Stimulated activated CD8-positive, alpha-beta memory T cell treated with anti-CD3 and anti-CD28 coated beads, Interleukin-4, amount 100 ng/mL, for 24 hours (primary cell): ENCODE measurements around the gene KIFC1.
A peak's percentile ranks its signal among the peaks of the same experiment; 100 is the strongest.
"Not testable (repeated sequence)": the region's sequence is repeated elsewhere in the genome, so short reads cannot be mapped to it uniquely, and the experiment has no call there.

ENCODE experiments used
- DNase-seq: peaks from one replicate; pipeline ENCODE4 v3.0.0-alpha.2; 2020; ENCODE audit warnings: low read depth

Gene KIFC1

DNA sequence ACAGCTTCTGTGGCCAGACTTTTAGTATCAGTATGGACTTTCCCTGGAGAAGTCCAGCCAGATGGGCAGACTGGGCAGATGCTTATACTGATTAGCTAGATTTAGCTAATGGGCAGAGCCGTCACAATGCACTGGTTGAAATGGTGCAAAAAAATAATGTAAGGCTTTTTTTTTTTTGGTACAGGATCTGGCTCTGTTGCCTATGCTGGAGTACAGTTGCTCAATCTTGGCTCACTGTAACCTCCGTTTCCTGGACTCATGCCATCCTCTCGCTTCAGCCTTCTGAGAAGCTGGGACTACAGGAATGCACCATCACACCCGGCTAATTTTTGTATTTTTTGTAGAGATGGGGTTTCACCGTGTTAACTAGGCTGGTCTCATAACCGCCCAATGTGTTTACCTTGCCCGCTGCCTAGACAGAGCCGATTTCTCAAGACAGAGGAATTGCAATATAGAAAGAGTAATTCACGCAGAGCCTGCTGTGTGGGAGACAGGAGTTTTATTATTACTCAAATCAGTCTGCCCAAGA is 16.4 kb upstream of the KIFC1 start:
- DNase-seq = no peak

DNA sequence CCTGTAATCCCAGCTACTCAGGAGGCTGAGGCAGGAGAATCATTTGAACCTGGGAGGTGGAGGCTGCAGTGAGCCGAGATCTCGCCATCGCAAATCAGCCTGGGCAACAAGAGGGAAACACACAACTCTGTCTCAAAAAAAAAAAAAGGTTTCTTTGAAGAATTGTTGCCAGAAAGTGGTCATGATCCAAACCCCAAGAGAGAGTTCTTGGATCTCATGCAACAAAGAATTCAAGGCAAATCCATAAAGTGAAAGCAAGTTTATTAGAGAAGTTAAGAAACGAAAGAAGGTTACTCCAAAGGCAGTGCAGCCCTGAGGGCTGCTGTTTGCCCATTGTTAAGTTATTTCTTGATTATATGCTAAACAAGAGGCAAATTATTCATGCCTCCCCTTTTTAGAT is 14.5 kb upstream of the KIFC1 start:
- DNase-seq = no peak

DNA sequence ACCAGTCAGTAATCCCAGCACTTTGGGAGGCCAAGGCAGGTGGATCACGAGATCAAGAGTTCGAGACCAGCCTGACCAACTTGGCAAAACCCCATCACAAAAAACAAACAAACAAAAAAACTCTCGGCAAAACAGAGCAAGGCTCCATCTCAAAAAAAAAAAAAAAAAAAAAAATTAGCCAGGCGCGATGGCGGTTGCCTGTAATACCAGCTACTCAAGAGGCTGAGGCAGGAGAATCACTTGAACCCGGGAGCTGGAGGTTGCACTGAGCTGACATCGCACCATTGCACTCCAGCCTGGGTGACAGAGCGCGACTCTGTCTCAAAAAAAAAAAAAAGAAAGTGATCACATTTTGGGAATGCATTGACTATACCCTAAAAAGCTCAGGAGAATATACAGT is 12.4 kb upstream of the KIFC1 start:
- DNase-seq = not testable (repeated sequence)

DNA sequence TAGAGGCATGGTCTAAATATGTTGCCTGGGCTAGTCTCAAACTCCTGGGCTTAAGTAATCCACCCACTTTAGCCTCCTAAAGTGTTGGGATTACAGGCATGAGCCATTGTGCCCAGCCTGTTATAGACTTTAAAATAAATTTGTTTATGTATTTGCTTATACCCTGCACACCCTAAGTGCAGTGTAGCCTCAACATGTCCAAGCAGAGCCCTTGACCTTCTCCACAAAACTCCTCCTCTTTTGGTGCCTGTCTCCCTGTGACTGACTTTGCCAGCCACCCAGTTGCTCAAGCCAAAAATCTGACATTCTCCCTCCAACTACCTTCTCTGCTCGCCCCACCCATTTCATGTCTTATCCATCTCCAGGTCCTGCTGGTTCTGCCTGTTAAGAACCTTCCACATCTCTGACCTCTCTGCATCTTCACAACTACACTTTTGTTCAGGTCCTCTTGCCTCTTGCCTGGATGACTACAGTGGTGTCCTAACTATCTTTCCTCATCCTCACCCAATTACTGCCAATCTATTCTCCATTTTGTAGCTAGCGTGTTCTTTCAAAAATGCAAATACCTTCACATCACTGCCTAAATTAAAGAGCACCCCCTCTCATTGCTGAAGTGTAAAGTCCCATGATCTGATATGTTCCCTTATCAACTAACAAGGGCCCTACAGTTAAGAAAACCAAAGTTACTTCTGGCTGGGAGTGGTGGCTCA is 11.2 kb upstream of the KIFC1 start:
- no peak for DNase-seq

DNA sequence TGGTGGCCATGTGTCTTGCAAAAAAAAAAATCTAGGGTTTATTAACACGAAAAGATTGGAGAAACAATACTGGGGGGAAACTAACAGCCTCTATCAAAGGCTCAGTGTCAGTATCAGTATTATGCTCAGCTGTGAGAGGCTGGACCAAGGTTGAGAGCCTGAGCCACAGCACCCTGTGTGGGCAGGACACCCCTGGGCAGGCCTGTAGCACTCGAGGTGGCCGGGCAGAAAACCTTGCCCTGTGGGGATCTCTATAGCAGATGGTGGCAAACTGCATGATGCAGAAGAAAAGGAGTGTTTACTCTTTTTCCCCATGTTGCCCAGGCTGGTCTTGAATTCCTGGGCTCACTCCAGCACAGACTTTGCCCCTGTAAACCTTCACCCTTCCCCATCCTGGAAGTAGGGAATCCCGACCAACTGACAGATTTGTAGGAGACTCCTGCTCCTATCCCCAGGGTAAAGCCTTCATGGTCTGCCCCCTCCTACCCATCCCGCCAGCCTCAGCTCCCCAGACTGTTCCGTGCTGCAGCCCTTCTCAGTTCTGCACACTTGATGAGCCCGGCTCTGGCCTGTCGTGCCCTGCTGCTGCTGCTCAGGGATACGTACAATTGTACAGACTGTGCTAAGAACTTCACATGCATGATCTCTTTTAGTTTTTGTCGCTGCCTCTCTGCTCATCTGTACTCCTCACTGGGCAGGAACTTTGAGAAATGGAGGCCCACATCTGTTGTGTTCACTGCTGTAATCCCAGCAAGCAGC is 8.0 kb upstream of the KIFC1 start:
- DNase-seq = no peak

DNA sequence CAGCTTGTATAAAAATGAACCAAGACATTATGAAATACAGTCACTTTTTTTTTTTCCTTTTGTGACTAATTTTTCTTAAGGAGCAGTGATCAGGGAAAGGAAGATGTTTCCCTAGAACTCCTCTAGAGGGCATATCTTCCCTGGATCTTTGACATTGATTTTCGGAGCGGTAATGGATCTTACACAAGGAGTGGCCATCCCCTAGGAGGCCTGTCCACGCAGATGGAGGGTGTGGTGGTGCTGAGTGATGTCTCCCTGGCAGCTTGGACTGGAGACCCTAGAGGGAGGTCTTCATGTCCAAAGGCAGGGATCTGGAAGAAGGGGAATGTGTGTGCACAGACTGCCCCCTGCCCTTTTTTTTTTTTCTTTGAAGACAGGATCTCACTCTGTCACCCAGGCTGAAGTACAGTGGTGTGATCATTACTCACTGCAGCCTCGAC is 7.0 kb upstream of the KIFC1 start:
- no peak for DNase-seq

DNA sequence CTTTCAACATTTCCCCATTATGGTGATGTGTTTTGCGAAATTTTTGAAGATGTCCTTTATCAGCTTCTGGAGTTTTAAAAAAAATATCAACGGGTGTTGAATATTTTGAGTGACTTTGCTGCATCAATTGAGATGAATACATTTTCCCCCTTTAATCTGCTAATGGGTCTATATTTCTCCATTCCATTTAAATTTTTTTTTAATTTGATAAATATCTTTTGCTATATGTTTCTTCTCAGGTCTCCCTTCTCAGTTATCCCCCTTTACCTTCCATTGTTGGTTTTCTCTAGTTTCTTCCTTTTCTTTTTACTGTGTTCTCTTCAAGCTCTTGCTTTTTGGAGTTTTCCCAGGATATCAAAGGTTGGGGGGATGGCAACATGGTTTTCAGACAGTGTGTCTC is 1.4 kb upstream of the KIFC1 start:
- no peak for DNase-seq

DNA sequence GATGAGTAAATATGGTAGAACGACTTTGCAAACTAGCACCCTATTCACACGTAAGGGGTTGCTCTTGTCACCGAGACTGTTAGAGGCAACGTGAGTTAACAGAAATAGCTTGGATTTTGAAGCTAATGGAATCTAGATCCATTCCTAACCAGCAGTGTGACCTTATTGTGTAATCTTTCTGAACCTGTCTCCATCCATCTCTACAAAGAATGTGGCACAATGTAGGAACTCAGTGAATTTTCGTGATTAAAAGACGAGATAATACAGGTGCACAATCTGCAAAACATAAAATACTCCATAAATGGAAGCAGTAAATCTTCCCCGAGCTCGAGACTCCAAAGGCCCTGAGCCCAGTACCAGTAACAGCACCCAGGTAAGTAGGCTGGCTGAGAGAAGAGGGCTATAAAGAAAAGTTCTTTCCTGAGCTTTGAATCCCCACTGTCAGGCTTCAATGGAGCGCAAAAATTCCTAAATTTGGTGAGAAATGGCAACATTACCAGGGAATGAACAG is 801 bp upstream of the KIFC1 start:
- no peak for DNase-seq

DNA sequence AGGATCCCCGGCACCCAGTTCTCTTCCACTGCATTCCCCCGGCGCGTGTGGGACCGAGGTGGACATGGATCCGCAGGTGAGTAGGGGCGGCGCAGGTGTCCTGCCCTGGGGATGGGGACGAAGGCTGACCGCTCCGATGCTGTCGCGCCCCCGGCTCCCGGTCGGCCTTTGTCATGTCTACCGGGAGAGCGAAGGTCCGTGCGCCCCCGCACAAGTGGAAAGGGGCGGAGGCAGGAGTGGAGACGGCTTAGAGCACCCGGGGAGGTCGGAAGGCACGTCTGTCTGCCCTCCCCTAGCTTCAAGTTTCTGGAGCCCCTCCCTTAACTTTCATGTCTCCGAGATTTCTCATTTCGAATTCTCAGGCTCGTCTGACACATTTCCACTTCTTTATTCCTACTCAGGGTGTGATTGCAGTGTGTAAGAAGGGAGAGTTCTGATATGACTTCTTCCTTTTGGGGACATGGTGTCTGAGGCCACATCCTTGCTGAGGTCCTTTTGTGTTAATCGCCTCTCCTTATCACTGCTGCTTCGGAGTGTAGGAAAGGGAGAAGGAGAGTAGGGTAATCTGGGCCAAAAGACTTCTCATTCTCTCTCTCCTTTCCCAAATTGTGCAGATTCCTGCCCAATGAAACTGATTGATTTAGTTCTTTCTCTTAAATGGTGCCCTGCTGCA is 435 bp downstream of the KIFC1 start:
- no peak for DNase-seq

DNA sequence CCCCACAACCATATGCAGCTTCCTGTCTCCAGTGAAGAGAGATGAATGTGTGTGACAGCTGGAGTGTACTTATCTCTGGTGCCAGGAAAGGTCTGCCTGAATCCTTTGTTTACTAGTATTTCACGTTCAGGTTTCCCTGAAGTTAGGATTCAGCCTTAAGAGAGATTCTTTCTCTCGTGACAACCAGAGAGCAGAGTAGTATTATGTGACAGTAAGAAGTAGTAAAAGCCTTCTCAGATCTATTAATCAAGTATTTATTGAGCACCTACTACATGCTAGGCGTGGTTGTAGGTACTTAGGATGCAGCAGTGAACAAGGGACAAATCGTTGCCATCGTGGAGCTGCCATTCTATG is 949 bp downstream of the KIFC1 start:
- no peak for DNase-seq

DNA sequence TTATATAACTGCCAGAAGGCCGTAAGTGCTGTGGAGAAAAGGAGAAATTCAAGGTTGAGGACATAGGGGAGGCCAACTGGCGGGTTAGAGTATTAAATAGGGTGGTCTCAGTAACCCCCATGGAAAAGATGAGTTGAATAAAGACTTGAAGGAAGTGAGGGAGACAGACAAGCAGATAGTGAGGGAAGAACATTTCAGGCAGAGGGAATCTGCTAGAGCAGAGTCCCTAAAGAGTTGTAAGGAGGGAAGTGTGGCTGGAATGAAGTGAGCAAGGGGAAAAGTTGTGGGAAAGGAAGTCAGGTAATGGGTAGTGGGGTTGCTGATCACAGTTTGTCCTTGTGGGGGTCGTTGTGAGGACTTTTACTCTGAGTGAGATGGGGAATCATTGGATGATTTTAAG is 1.4 kb downstream of the KIFC1 start:
- DNase-seq = no peak

DNA sequence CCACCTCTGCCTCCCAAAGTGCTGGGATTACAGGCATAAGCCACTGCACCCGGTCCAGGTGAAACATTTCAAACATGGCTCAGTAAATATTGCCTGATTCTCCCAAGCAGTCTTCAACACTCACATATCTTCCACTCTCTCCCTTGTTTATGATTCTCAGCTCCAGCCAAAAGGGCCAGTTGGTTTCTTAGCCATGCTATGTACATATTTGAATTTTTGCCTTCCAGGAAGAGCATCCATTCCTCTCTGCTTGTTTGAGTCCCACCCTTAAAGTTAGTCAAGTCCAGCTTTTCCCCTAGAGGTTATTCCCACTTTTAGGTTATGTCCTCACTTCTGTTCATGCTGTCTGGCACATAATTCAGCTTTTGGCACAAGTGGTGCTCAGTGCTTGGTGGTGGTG is 5.9 kb downstream of the KIFC1 start:
- DNase-seq = no peak

DNA sequence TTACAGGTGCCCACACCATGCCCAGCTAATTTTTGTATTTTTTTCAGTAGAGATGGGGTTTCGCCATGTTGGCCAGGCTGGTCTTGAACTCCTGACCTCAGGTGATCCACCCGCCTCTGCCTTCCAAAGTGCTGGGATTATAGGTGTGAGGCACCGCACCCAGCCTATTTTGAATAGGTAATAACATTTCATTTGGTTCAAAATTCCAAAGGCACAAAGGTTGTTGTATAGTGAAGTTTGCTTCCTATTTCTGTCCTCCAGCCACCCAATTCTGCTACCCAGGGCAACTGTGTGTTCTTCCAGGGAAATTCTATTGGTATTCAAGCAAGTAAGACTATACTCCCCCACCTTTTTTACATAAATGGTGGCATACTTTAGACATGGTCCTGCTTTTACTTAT is 7.0 kb downstream of the KIFC1 start:
- DNase-seq = not testable (repeated sequence)

DNA sequence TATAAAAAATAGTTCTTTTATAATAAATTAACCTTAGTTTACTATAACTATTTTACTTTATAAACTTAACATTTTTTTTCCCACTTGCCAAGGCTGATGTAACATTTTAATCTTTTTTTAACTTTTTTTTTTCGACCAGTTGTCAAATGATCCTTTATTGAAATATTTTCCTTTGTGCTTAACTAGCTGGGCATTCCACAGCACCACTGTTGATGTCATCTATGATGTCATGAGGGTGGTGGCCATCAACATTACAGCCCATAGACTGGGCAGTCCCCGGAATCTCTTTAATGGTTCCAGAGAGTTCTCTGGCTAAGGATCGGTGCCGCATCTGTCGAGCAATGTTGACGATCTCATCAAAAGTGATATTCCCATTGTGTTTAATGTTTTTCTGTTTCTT is 8.3 kb downstream of the KIFC1 start:
- not testable (repeated sequence) for DNase-seq

DNA sequence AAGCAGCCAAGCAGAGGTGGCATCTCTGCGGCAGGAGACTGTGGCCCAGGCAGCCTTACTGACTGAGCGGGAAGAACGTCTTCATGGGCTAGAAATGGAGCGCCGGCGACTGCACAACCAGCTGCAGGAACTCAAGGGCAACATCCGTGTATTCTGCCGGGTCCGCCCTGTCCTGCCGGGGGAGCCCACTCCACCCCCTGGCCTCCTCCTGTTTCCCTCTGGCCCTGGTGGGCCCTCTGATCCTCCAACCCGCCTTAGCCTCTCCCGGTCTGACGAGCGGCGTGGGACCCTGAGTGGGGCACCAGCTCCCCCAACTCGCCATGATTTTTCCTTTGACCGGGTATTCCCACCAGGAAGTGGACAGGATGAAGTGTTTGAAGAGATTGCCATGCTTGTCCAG is 13.3 kb downstream of the KIFC1 start:
- no peak for DNase-seq

DNA sequence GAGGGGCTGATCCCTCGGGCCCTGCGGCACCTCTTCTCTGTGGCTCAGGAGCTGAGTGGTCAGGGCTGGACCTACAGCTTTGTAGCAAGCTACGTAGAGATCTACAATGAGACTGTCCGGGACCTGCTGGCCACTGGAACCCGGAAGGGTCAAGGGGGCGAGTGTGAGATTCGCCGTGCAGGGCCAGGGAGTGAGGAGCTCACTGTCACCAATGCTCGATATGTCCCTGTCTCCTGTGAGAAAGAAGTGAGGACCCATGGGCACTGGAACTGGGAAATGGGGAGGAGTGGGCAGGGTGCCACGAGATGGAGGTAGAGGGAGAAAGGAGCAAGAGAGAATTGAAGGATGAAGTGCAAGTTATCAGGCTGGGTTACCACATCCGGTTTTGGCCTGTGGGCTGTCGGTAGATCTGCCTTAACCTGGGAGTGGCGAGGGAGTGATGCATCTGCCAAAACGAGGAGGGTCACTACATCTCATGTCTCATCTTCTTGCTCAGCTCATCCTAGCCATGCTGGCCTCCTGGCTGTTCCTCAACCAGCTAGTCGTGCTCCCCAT is 13.8 kb downstream of the KIFC1 start:
- no peak for DNase-seq

DNA sequence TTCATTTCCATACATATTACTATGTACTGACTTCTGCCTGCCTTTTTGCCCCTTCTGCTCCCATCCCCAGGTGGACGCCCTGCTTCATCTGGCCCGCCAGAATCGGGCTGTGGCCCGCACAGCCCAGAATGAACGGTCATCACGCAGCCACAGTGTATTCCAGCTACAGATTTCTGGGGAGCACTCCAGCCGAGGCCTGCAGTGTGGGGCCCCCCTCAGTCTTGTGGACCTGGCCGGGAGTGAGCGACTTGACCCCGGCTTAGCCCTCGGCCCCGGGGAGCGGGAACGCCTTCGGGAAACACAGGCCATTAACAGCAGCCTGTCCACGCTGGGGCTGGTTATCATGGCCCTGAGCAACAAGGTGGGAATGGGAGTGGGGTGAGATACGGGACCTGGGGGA is 14.5 kb downstream of the KIFC1 start:
- no peak for DNase-seq

DNA sequence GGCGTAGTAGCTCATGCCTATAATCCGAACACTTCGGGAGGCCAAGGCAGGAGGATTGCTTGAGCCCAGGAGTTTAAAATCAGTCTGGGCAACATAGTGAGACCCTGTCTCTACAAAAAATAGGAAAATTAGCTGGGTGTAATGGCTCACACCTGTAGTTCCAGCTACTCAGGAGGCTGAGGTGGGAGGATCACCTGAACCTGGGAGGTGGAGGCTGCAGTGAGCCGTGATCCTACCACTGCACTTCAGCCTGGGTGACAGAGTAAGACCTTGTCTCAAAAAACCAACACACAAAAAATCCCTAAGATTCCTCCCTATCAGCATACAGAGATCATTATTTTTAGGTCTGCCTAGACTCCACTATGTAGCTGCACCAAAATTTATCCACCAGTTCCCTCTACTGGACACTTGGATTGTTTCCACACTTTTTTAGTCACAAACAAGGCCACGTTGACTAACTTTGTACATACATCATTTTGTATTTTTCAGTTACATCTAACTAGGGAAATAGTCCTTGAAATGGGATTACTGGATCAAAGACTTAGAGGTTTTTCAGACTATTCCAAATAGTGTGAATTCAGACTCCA is 15.6 kb downstream of the KIFC1 start:
- no peak for DNase-seq

DNA sequence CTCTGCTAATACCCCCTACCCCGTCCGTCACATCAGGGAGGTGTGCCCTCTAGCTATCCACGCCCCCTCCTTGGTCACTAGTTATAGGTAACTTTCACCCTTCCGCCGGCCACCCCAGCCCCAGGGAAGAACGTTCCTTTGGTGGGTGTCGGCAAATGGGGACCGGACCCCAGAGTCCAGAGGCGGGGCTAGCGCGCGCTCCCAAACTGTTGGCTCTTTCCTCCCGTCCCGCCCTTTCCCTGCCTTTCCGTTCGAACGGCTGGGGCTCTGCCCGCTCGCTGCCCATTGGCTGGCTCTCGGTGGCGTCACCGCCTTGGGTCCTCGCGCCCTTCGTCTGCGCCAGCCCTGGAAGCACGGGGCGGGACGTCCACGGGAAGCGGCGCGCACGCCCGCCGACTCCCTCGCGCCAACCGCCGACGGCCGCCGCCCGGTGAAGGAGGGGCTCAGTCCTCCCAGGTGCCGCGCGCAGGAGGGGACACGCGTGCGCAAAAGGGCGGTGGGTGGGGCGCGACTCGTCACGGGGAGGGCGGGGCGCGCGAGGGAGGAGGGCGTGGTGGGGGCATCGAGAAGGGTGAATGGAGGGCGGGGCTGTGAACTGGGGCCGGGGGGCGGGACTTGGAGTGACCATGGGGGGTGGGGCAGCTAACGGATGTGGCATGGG is 18.6 kb downstream of the KIFC1 start:
- peak; percentile 96 for DNase-seq

DNA sequence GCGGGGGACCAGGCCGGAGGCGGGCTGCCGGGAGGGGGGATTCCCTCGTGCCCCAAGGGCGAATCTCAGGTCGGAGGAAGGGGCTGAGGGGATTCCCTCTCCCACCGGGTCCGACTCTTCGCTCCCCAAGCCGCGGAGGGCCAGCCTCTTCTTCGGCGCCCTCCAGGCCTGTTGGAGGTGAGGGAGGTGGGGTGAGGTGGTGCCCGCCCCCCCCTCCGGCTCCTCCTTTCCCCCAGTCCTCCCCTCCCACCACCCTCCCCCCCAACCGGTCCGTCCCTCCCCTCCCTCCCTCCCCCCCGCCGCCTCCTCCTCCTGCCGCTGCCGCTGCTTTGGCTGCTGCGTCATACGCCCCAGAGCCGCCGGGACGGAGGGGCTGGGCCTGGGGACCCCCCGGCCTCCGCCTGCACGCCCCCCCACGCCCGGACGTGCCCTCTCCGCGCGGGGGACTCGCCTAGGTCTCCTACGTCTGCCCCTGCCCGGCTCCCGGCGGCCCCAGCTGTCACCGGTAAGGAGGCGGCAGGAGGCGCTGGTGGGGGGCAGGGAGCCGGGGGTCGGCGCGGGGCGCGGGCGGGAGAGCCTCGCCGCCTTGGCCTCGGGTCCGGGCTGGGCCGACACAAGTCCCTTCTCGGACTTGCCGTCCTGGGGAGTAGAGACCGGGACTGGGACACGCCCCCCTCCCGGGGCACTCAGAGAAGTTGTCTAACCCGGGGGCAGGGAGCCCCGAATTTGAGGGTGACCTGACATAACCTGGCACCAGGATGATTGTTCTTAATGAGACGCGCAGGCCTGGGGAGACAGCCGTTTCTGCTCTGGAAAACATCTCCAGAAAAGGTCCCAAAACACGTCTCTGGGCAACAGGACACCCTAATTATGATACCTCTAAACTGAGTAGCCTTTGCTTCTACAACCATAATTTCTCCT is 19.3 kb downstream of the KIFC1 start, which contains the start of gene PHF1:
Gene PHF1, plus strand, starts transcription at position 304 of the 921 bp plus-strand sequence. CDS start 1,250 bp downstream, outside the sequence.
- peak; percentile 64 for DNase-seq
